PC-9 (cell line): ENCODE results near the gene FAM184A.

Experiments used
- EZH2 ChIP-seq: fragments of 200-600 bp; sonication (generic); IDR thresholded peaks from 2 replicates; pipeline ENCODE4 v1.8.0; 2017; ENCODE audit warnings: antibody characterized with exemption, low read depth
- TF ChIP-seq, protein P1 (sequence below): fragments of 200-600 bp; sonication (generic); conservative IDR thresholded peaks from 2 replicates; pipeline ENCODE4 v1.6.1; 2017; ENCODE audit warnings: mixed run types, antibody characterized with exemption, mild to moderate bottlenecking, moderate library complexity

DNA sequence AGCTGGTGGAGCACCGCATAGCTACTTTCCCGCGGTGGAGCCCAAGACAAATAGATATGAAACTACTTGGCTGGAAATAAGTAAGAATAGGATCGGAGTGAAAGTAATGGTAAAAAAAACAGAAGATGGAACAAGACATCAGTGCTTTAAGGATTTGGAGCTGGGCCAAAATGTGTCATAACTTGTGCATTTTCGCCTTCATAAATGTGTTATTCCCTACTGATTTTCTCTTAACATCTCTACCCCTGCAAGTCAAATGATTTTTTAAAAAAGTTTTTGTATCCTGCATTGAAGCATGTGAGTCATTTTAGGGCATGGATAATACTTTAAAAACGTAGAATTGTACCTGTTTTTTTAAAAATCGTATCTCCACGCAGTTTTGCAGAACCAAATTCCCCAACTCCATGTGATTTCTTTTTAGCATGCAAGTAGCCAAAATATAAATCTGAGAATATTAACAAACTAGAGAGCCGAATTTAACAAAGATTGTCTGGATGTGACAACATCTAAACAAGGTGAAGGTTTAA is 882 bp upstream of the FAM184A start:
- TF ChIP-seq, protein P1, sequence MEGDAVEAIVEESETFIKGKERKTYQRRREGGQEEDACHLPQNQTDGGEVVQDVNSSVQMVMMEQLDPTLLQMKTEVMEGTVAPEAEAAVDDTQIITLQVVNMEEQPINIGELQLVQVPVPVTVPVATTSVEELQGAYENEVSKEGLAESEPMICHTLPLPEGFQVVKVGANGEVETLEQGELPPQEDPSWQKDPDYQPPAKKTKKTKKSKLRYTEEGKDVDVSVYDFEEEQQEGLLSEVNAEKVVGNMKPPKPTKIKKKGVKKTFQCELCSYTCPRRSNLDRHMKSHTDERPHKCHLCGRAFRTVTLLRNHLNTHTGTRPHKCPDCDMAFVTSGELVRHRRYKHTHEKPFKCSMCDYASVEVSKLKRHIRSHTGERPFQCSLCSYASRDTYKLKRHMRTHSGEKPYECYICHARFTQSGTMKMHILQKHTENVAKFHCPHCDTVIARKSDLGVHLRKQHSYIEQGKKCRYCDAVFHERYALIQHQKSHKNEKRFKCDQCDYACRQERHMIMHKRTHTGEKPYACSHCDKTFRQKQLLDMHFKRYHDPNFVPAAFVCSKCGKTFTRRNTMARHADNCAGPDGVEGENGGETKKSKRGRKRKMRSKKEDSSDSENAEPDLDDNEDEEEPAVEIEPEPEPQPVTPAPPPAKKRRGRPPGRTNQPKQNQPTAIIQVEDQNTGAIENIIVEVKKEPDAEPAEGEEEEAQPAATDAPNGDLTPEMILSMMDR: no peak
- no peak for TF ChIP-seq EZH2
